NT2/D1 (cell line): ENCODE data around the gene CNOT11.

Experiments
- DNase-seq: peaks from one replicate; pipeline ENCODE4 v3.0.0-alpha.2; 2011; ENCODE audit warnings: low read depth, low spot score
- H3K27me3 ChIP-seq: 2 replicates; pipeline ENCODE4 v1.6.0; 2011; ENCODE audit warnings: mild to moderate bottlenecking; ENCODE audit not compliant: insufficient read length, insufficient read depth
- H3K36me3 ChIP-seq: 2 replicates; pipeline ENCODE4 v1.6.1; 2011; ENCODE audit warnings: mild to moderate bottlenecking, low read length, mixed read lengths; ENCODE audit not compliant: insufficient read depth, insufficient read length
- H3K4me1 ChIP-seq: 2 replicates; pipeline ENCODE4 v1.5.1; 2011; ENCODE audit not compliant: insufficient read depth, insufficient read length
- H3K4me3 ChIP-seq: 2 replicates; pipeline ENCODE4 v1.5.1; 2011; ENCODE audit warnings: low read depth; ENCODE audit not compliant: insufficient read length
- H3K9ac ChIP-seq: 2 replicates; pipeline ENCODE4 v1.6.0; 2011; ENCODE audit warnings: low read depth; ENCODE audit not compliant: insufficient read length
- H3K9me3 ChIP-seq: 2 replicates; pipeline ENCODE4 v1.5.1; 2011; ENCODE audit warnings: mild to moderate bottlenecking, low read length; ENCODE audit not compliant: insufficient read depth
- SUZ12 ChIP-seq: IDR thresholded peaks from 2 replicates; pipeline ENCODE4 v1.6.1; 2011; ENCODE audit not compliant: insufficient read length, insufficient read depth; ENCODE audit errors: extremely low read depth
- YY1 ChIP-seq: IDR thresholded peaks from 2 replicates; pipeline ENCODE4 v1.6.1; 2011; ENCODE audit not compliant: insufficient read length, insufficient read depth
- ZNF274 ChIP-seq: IDR thresholded peaks from 2 replicates; pipeline ENCODE4 v1.6.1; 2011; ENCODE audit warnings: mild to moderate bottlenecking, low read depth, low read length

CNOT11 gene

GRCh38 chr2:101258804-101259203 is 6.1 kb downstream of the CNOT11 start:
- Histone ChIP-seq H3K9ac (no peak overlapping the region), H3K36me3 (peaks cover 62% of the 10 kb centered on the region), H3K4me1 (peaks cover 5% of the 10 kb centered on the region), H3K9me3 (no peaks in the 10 kb centered on the region), H3K4me3 (no peak overlapping the region), H3K27me3 (no peaks in the 10 kb centered on the region)
- no peak for TF ChIP-seq SUZ12
- TF ChIP-seq YY1: no peak
- TF ChIP-seq ZNF274: no peak
- no peak for DNase-seq

GRCh38 chr2:101262142-101262541 is 9.5 kb downstream of the CNOT11 start:
- Histone ChIP-seq H3K27me3 (no peaks in the 10 kb centered on the region), H3K9ac (no peak overlapping the region), H3K4me1 (no peaks in the 10 kb centered on the region), H3K36me3 (peaks cover 89% of the 10 kb centered on the region), H3K4me3 (no peak overlapping the region), H3K9me3 (no peaks in the 10 kb centered on the region)
- DNase-seq: no peak
- TF ChIP-seq SUZ12 (no peak), ZNF274 (no peak), YY1 (no peak)

DNA sequence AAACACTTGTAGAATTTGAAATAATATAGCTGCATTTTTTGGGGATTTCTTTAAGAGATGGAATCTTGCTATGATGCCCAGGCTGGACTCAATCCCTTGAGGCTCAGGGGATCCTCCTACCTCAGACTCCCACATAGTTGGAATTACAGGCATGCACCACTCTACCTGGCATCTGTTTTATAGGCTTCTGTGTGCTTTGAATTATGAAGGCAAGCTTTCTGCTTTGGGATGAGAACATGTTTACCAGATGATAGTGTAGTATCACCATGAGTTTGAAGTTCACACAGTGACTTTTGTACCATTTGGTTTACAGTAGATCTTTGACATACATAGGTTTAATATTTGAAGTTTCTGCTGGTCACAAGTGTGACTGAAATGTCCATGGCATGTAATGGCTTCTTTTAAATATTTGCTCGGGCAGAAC is 10.7 kb downstream of the CNOT11 start:
- DNase-seq: no peak
- no peaks in the 10 kb centered on the region for H3K4me1 ChIP-seq
- H3K27me3 ChIP-seq: no peaks in the 10 kb centered on the region
- no peak overlapping the region for H3K9ac ChIP-seq
- no peak for TF ChIP-seq ZNF274
- TF ChIP-seq YY1: no peak
- no peak for TF ChIP-seq SUZ12
- H3K4me3 ChIP-seq: no peak overlapping the region
- no peaks in the 10 kb centered on the region for H3K9me3 ChIP-seq
- H3K36me3 ChIP-seq: peaks cover 93% of the 10 kb centered on the region

DNA sequence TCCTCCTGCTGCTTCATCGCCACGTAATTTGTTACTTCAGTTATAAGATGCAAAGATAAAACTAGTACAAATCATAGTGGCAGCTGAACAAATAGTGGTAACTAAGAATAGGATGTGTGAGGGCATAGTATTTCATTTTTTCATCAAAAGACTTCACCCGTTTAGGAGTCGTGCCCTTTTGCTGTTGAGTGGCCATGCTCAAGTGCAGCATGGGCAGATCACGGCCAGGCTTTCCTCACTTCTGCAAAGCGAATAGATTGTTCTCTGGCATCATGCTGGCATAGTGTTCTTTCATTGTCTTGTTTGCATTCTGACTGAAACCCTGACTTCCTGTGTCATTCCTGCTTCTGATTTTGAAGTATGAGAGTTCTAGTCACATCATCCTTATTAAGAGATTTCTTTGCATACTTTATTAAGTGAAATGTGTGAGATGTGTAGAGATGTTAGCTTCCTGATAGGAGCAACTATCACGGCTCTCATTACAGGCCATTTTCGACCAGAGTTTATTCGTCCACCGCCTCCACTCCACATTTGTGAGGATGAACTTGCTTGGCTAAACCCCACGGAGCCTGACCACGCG is 11.8 kb downstream of the CNOT11 start:
- no peak overlapping the region for H3K4me3 ChIP-seq
- no peak for TF ChIP-seq SUZ12
- TF ChIP-seq YY1: no peak
- TF ChIP-seq ZNF274: no peak
- H3K27me3 ChIP-seq: no peaks in the 10 kb centered on the region
- no peak for DNase-seq
- no peaks in the 10 kb centered on the region for H3K9me3 ChIP-seq
- H3K9ac ChIP-seq: no peak overlapping the region
- H3K4me1 ChIP-seq: no peaks in the 10 kb centered on the region
- peaks cover 93% of the 10 kb centered on the region for H3K36me3 ChIP-seq

DNA sequence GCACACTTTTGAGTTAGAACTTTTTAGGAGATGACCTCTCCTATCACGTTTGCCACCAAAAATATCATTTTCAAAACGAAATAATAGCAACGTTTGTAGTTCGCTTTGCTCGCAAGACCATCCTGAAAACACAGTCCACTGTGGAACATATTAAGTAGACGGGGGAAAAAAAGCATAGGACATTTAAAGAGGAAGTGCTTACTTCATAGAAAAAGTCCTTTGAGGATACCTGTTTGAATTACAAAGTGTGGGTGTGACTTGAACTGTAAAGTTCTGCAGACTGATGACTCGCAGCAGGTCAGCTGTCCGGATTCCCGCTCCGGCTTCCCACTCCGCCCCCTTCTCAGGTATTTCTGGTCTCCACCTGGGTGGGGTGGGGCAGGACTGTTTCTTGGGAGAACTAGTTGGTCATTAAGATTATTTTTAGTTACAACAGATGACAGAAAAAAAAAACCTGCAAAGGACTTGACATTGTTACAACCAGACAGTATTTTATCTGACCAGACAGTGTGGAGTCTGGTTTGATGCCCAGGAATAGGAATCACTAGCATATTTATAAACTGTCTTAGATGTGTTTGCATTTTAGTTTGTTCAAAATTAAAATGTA is 13.3 kb downstream of the CNOT11 start:
- Histone ChIP-seq H3K4me3 (no peak overlapping the region), H3K9ac (no peak overlapping the region), H3K27me3 (no peaks in the 10 kb centered on the region), H3K9me3 (no peaks in the 10 kb centered on the region), H3K36me3 (peaks cover 95% of the 10 kb centered on the region), H3K4me1 (no peaks in the 10 kb centered on the region)
- TF ChIP-seq SUZ12 (no peak), YY1 (no peak), ZNF274 (no peak)
- DNase-seq: no peak

DNA sequence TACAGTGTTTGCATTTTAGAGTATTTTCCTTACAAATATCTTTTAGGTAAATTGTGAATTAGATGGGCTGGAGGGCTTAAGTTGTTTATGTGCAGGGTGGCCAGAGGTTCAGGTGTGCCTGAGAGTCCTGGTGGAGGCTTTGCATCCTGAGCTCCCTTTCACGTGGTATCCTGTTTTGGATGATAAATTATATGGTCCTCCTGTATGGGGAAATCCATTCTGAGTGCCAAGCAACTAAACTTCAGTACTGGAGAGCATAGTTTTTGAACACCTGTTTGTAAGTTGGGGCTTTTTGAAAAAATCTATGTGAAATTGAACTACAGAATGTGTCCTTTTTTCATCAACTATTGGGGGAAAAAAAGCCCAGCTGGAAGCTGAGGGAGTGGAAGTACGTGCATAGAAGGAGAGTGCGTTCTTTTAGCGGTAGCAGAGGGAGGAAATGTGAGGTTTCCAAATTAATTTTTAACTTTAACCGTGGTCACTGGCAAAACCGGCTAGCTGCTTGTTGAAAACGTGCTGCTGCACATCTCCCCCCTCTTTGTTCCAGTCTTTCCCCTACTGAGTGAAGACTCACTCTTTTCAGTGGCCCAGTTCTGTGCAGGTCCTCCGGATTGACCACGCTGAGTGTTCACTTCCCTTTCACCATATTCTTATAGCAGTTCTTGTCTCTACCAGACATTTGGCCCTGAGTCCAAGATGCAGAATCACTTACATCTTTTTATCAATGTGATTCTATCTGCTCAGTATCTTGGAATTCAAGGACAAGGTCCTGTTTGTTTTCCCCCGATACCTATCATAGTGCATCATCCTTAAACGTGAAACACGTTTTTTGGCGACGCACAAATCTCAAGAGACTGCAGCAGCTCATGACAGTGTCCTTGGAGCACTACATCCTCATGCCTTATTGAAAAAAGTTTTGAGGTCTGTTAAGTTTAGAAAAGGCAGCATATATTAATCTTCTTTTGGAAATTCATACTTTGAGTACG is 15.3 kb downstream of the CNOT11 start:
- H3K4me1 ChIP-seq: no peaks in the 10 kb centered on the region
- H3K4me3 ChIP-seq: no peak overlapping the region
- H3K27me3 ChIP-seq: no peaks in the 10 kb centered on the region
- no peak for DNase-seq
- no peak for TF ChIP-seq ZNF274
- no peak for TF ChIP-seq SUZ12
- no peak for TF ChIP-seq YY1
- no peaks in the 10 kb centered on the region for H3K9me3 ChIP-seq
- no peak overlapping the region for H3K9ac ChIP-seq
- H3K36me3 ChIP-seq: peaks cover 95% of the 10 kb centered on the region

- Histone ChIP-seq H3K27me3 (no peaks in the 10 kb centered on the region), H3K9me3 (no peaks in the 10 kb centered on the region), H3K4me3 (no peak overlapping the region), H3K9ac (no peak overlapping the region), H3K36me3 (peaks cover 82% of the 10 kb centered on the region), H3K4me1 (no peaks in the 10 kb centered on the region)
- DNase-seq: no peak
- no peak for TF ChIP-seq SUZ12
- no peak for TF ChIP-seq ZNF274
- TF ChIP-seq YY1: no peak
Observed at GRCh38 chr2:101270700-101271259, 18.1 kb downstream of the CNOT11 start.
